Activated CD8-positive, alpha-beta memory T cell treated with anti-CD3 and anti-CD28 coated beads, Interleukin-2, amount 50 U/mL, for 24 hours (primary cell): ENCODE results near the gene WBP2.
"Not testable (repeated sequence)": the region's sequence is repeated elsewhere in the genome, so short reads cannot be mapped to it uniquely, and the experiment has no call there.

Experiments
- DNase-seq: peaks from one replicate; pipeline ENCODE4 v3.0.0-alpha.2; 2020; ENCODE audit errors: extremely low read depth

WBP2 gene

GRCh38 chr17:75868730-75869281 is 13.7 kb upstream of the WBP2 start:
- DNase-seq, result not testable (repeated sequence)

GRCh38 chr17:75865404-75866188 is 10.5 kb upstream of the WBP2 start:
- not testable (repeated sequence) for DNase-seq

GRCh38 chr17:75864887-75865286 is 9.8 kb upstream of the WBP2 start:
- DNase-seq, result not testable (repeated sequence)

- no peak for DNase-seq
Observed at GRCh38 chr17:75864448-75864871, 9.3 kb upstream of the WBP2 start.

GRCh38 chr17:75861927-75862317 is 6.8 kb upstream of the WBP2 start:
- DNase-seq, result no peak

- DNase-seq, result not testable (repeated sequence)
Observed at GRCh38 chr17:75859358-75859757, 4.2 kb upstream of the WBP2 start.

GRCh38 chr17:75856062-75856756 is 1.1 kb upstream of the WBP2 start:
- DNase-seq, result no peak

- DNase-seq, result no peak
Observed at GRCh38 chr17:75854881-75855309, 240 bp downstream of the WBP2 start.

GRCh38 chr17:75854101-75854748 is 910 bp downstream of the WBP2 start:
- no peak for DNase-seq

GRCh38 chr17:75853433-75853832 is 1.7 kb downstream of the WBP2 start:
- DNase-seq, result no peak

- DNase-seq, result not testable (repeated sequence)
Observed at GRCh38 chr17:75851693-75851991, 3.5 kb downstream of the WBP2 start.

- DNase-seq, result no peak
Observed at GRCh38 chr17:75850928-75851692, 4.0 kb downstream of the WBP2 start.

GRCh38 chr17:75849724-75850123 is 5.4 kb downstream of the WBP2 start:
- DNase-seq, result no peak

GRCh38 chr17:75849279-75849646 is 5.9 kb downstream of the WBP2 start:
- DNase-seq, result no peak

- peak; percentile 63 for DNase-seq
Observed at GRCh38 chr17:75848523-75849278, 6.4 kb downstream of the WBP2 start.

GRCh38 chr17:75847614-75848522 is 7.3 kb downstream of the WBP2 start:
- no peak for DNase-seq

GRCh38 chr17:75846692-75847613 is 8.2 kb downstream of the WBP2 start:
- DNase-seq, result no peak

GRCh38 chr17:75845933-75846691 is 9.0 kb downstream of the WBP2 start:
- no peak for DNase-seq
